IMR-90 (cell line): ENCODE data around the gene KEAP1.

ENCODE experiments used
- BHLHE40 ChIP-seq: fragments of 150-350 bp; IDR thresholded peaks from 2 replicates; pipeline ENCODE4 v1.6.1; 2016; ENCODE audit warnings: mild to moderate bottlenecking, low read depth, low read length
- CTCF ChIP-seq: conservative IDR thresholded peaks from 2 replicates; pipeline ENCODE4 v1.5.1; 2012; ENCODE audit warnings: mild to moderate bottlenecking, low read depth, low read length, improper control_type of control experiment
- MXI1 ChIP-seq: IDR thresholded peaks from 2 replicates; pipeline ENCODE4 v1.6.1; 2012; ENCODE audit warnings: low read depth, mild to moderate bottlenecking, low read length, moderate library complexity, borderline replicate concordance
- POLR2A ChIP-seq: IDR thresholded peaks from 2 replicates; pipeline ENCODE4 v1.6.1; 2012; ENCODE audit warnings: mild to moderate bottlenecking, low read depth, low read length
- USF2 ChIP-seq: fragments of 150-350 bp; IDR thresholded peaks from 2 replicates; pipeline ENCODE4 v1.6.1; 2017; ENCODE audit warnings: mild to moderate bottlenecking, antibody characterized with exemption, low read length, low read depth

GRCh38 chr19:10533646-10534386 lies 30.7 kb upstream of the KEAP1 start:
- TF ChIP-seq BHLHE40, result no peak
- no peak for TF ChIP-seq CTCF
- TF ChIP-seq USF2, result no peak
- no peak for TF ChIP-seq POLR2A
- no peak for TF ChIP-seq MXI1
